Hematopoietic multipotent progenitor cell treated with erythropoietin and hydrocortisone succinate and interleukin-3 and kit ligand, for 15 days (in vitro differentiated cells): ENCODE results near the gene PREX1.

Experiments used
- DNase-seq: peaks from one replicate; pipeline ENCODE4 v3.0.0-alpha.2; 2015; ENCODE audit warnings: low spot score

The PREX1 gene

GRCh38 chr20:48809673-48810072, 18.1 kb downstream of the PREX1 start:
- no peak for DNase-seq

- no peak for DNase-seq
These were observed 19.3 kb downstream of the PREX1 start for GRCh38 chr20:48808382-48809034.

- no peak for DNase-seq
These were observed 20.0 kb downstream of the PREX1 start for GRCh38 chr20:48807586-48808381.

GRCh38 chr20:48807051-48807450, 20.7 kb downstream of the PREX1 start:
- DNase-seq: no peak

- DNase-seq: no peak
These were observed 22.1 kb downstream of the PREX1 start for GRCh38 chr20:48805716-48806115.

- no peak for DNase-seq
These were observed 22.5 kb downstream of the PREX1 start for GRCh38 chr20:48805286-48805685.

GRCh38 chr20:48804300-48804980, 23.4 kb downstream of the PREX1 start:
- DNase-seq: no peak

- no peak for DNase-seq
These were observed 24.4 kb downstream of the PREX1 start for GRCh38 chr20:48803176-48804053.

GRCh38 chr20:48802647-48803046, 25.2 kb downstream of the PREX1 start:
- DNase-seq: no peak

- no peak for DNase-seq
These were observed 25.6 kb downstream of the PREX1 start for GRCh38 chr20:48802216-48802615.

- DNase-seq: no peak
These were observed 26.6 kb downstream of the PREX1 start for GRCh38 chr20:48801197-48801596.

- DNase-seq: peak; percentile 12
These were observed 27.6 kb downstream of the PREX1 start for GRCh38 chr20:48800177-48800576.

GRCh38 chr20:48799328-48800105, 28.3 kb downstream of the PREX1 start:
- DNase-seq: no peak

GRCh38 chr20:48797850-48798747, 29.7 kb downstream of the PREX1 start:
- DNase-seq: no peak

GRCh38 chr20:48797275-48797825, 30.4 kb downstream of the PREX1 start:
- no peak for DNase-seq

- DNase-seq: no peak
These were observed 32.1 kb downstream of the PREX1 start for GRCh38 chr20:48795732-48796131.

GRCh38 chr20:48794816-48795457, 32.9 kb downstream of the PREX1 start:
- no peak for DNase-seq

- DNase-seq: no peak
These were observed 33.4 kb downstream of the PREX1 start for GRCh38 chr20:48794360-48794759.

- DNase-seq: no peak
These were observed 34.0 kb downstream of the PREX1 start for GRCh38 chr20:48793776-48794175.
